ENCODE results near the gene KCNF1. TPM values are rescaled to one million over a fixed set of nuclear protein-coding genes. Genes with fewer than 3 reads are reported as not detected.

The KCNF1 gene
- total and polyA plus RNA-seq, 11 donors: 0.20 to 0.36 (median 0.23) TPM; not detected in 5

DNA sequence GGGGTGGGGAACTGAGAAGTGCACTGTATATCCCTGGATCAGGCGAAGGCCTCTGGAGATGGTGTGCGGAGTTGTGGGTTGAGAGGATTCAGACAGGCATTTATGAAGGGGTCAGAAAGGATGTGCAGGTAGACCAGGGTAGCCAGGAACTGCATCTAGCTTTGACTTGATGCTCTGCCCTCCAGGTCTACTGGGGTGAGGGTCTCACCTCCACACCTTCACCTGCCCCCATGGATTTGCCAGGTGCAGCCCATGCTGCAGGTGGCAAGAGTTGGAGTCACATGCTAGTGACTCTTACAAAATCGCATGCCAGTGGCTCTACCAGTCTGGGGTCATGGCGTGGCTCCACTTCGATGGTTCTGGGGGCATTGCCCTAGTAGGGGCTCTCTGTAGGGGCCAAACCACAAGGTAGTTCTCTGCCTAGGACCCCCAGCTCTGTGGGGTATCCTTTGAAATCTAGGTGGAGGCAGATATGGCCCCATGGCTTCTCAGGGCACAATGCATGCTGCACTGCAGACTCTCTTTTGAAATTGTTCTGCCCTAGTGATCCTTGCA, 18.9 kb upstream of the KCNF1 start:
- WGBS, 4 donors: 68 to 100% (median 85%) methylated on average over 2 to 5 of the region's 5 CpGs

GRCh38 chr2:10894264-10894935, 17.3 kb upstream of the KCNF1 start:
- WGBS, 4 donors: 73 to 79% (median 75%) methylated on average over 4 of the region's 4 CpGs
- TF ChIP-seq CTCF (IDR thresholded peaks at IDR 0.05) (no peak), POLR2A (IDR thresholded peaks at IDR 0.05) (no peak)
- H3K9me3 ChIP-seq: no peaks in the 10 kb centered on the region
- peaks cover 0 to 12% (median 0%) of the 10 kb centered on the region in 12 donors for H3K4me1 ChIP-seq
- intact Hi-C loops (cut with DNase I): no loop called here
- H3K4me3 ChIP-seq: no peak overlapping the region
- H3K36me3 ChIP-seq: no peaks in the 10 kb centered on the region
- no peak overlapping the region for H3K27ac ChIP-seq
- H3K27me3 ChIP-seq: peaks cover 0 to 2% (median 0%) of the 10 kb centered on the region in 9 donors
- no peak for ATAC-seq
- no peak for DNase-seq

More for the DNA sequence above, 18.9 kb upstream of the KCNF1 start:
- Histone ChIP-seq H3K4me3 (no peak overlapping the region), H3K27ac (no peak overlapping the region), H3K4me1 (peaks cover 0 to 12% (median 0%) of the 10 kb centered on the region in 12 donors), H3K9me3 (no peaks in the 10 kb centered on the region), H3K27me3 (peaks cover 0 to 2% (median 0%) of the 10 kb centered on the region in 9 donors), H3K36me3 (no peaks in the 10 kb centered on the region)
- no peak for TF ChIP-seq POLR2A (IDR thresholded peaks at IDR 0.05)
- no peak for TF ChIP-seq CTCF (IDR thresholded peaks at IDR 0.05)
- peak in 1 of 4 donors; percentile 11 for ATAC-seq
- intact Hi-C loops (cut with DNase I): no loop called here
- DNase-seq: no peak

DNA sequence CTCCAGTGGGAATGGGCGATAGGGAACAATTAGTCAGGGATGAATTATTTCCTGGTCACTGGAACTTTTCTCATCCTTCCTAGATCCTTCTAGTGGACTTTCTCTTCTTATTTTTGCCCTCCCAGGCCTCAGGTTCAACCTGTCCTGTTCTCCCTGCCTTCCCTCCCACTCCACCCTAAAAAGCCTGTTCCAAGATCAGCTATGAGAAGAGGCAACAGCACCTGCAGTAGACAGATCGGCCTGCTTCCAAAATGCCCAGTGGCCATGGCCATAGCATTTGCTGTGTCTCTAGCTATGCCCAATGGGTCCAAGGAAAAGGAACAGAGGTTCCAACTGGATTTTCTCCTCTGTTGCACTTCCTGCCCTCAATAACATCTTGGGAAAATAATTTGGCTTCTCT, 16.5 kb upstream of the KCNF1 start:
- no peak overlapping the region for H3K4me3 ChIP-seq
- whole genome bisulfite sequencing, 4 donors: 82 to 94% (median 92%) methylated on average over 2 of the region's 2 CpGs
- TF ChIP-seq CTCF (IDR thresholded peaks at IDR 0.05) (no peak), POLR2A (IDR thresholded peaks at IDR 0.05) (no peak)
- H3K27ac ChIP-seq: no peak overlapping the region
- intact Hi-C loops (cut with DNase I): no loop called here
- DNase-seq: no peak
- ATAC-seq: no peak
- H3K27me3 ChIP-seq: no peaks in the 10 kb centered on the region
- H3K36me3 ChIP-seq: no peaks in the 10 kb centered on the region
- H3K4me1 ChIP-seq: peaks cover 0 to 5% (median 0%) of the 10 kb centered on the region in 12 donors
- H3K9me3 ChIP-seq: no peaks in the 10 kb centered on the region

- peak in 1 of 4 donors; percentile 70 for ATAC-seq
- intact Hi-C loops (cut with DNase I): no loop called here
- DNase-seq: no peak
- H3K4me3 ChIP-seq: no peak overlapping the region
- no peaks in the 10 kb centered on the region for H3K9me3 ChIP-seq
- no peaks in the 10 kb centered on the region for H3K36me3 ChIP-seq
- WGBS, 4 donors: 72 to 84% (median 79%) methylated on average over 4 of the region's 4 CpGs
- H3K4me1 ChIP-seq: no peaks in the 10 kb centered on the region
- TF ChIP-seq CTCF (IDR thresholded peaks at IDR 0.05): no peak
- TF ChIP-seq POLR2A (IDR thresholded peaks at IDR 0.05): no peak
- no peak overlapping the region for H3K27ac ChIP-seq
- H3K27me3 ChIP-seq: no peaks in the 10 kb centered on the region
Measured at GRCh38 chr2:10897956-10898355, 13.8 kb upstream of the KCNF1 start.
